WTC11 (cell line): ENCODE measurements around the gene SHFL.

Source experiments
- FOXP1 ChIP-seq: sonication (generic); formaldehyde crosslinking; IDR thresholded peaks from 2 replicates; pipeline ENCODE4 v1.8.0; 2022; ENCODE audit warnings: missing genetic modification reagents, mild to moderate bottlenecking, moderate library complexity, borderline replicate concordance
- GABPB1 ChIP-seq: sonication (generic); formaldehyde crosslinking; IDR thresholded peaks from 2 replicates; pipeline ENCODE4 v1.8.1; 2023; ENCODE audit warnings: mild to moderate bottlenecking, missing genetic modification reagents
- JAZF1 ChIP-seq: fragments of 250-450 bp; sonication (Bioruptor Pico); IDR thresholded peaks from 2 replicates; pipeline ENCODE4 v1.9.0; 2021; ENCODE audit warnings: moderate library complexity, mild to moderate bottlenecking, inconsistent platforms
- NFYB ChIP-seq: sonication (generic); formaldehyde crosslinking; conservative IDR thresholded peaks from 2 replicates; pipeline ENCODE4 v1.8.0; 2022; ENCODE audit warnings: low read depth, missing genetic modification reagents
- TF ChIP-seq, protein P1 (sequence below): sonication (generic); formaldehyde crosslinking; IDR thresholded peaks from 2 replicates; pipeline ENCODE4 v1.8.1; 2023; ENCODE audit warnings: mild to moderate bottlenecking, missing genetic modification reagents, borderline replicate concordance
- TF ChIP-seq, protein P2 (sequence below): sonication (generic); formaldehyde crosslinking; IDR thresholded peaks from 2 replicates; pipeline ENCODE4 v1.8.1; 2023; ENCODE audit warnings: mild to moderate bottlenecking, missing genetic modification reagents, moderate library complexity
- TF ChIP-seq, protein P3 (sequence below): fragments of 200-600 bp; IDR thresholded peaks from 2 replicates; pipeline ENCODE4 v1.8.0; 2022; ENCODE audit warnings: antibody characterized with exemption
- TF ChIP-seq, protein P4 (sequence below): sonication (generic); formaldehyde crosslinking; conservative IDR thresholded peaks from 2 replicates; pipeline ENCODE4 v1.8.1; 2023; ENCODE audit warnings: mild to moderate bottlenecking, low read depth, missing genetic modification reagents, moderate library complexity
- TF ChIP-seq, protein P5 (sequence below): sonication (generic); formaldehyde crosslinking; IDR thresholded peaks from 2 replicates; pipeline ENCODE4 v1.8.1; 2023; ENCODE audit warnings: mild to moderate bottlenecking, missing genetic modification reagents, moderate library complexity

DNA sequence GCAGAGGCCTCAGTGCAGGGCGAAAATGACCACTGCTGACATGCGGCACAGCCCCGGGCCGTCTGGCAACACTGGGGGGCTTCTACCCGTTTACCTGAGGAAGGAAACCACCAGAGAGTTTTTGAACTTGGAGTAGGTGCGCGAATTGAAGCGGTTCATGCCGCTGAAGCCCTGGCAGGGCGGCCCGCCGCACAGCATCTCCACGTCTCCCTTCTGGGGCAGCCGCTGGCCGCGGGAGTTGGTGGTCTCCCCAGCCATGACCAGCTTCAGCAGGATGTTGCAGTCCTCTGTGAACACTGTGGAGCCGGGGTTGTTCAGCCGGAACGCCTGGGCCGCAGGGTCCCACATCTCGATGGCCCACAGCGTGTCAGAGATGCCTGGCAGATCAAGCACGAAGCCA lies 53.8 kb downstream of the SHFL start:
- TF ChIP-seq FOXP1: no peak
- TF ChIP-seq, protein P1, sequence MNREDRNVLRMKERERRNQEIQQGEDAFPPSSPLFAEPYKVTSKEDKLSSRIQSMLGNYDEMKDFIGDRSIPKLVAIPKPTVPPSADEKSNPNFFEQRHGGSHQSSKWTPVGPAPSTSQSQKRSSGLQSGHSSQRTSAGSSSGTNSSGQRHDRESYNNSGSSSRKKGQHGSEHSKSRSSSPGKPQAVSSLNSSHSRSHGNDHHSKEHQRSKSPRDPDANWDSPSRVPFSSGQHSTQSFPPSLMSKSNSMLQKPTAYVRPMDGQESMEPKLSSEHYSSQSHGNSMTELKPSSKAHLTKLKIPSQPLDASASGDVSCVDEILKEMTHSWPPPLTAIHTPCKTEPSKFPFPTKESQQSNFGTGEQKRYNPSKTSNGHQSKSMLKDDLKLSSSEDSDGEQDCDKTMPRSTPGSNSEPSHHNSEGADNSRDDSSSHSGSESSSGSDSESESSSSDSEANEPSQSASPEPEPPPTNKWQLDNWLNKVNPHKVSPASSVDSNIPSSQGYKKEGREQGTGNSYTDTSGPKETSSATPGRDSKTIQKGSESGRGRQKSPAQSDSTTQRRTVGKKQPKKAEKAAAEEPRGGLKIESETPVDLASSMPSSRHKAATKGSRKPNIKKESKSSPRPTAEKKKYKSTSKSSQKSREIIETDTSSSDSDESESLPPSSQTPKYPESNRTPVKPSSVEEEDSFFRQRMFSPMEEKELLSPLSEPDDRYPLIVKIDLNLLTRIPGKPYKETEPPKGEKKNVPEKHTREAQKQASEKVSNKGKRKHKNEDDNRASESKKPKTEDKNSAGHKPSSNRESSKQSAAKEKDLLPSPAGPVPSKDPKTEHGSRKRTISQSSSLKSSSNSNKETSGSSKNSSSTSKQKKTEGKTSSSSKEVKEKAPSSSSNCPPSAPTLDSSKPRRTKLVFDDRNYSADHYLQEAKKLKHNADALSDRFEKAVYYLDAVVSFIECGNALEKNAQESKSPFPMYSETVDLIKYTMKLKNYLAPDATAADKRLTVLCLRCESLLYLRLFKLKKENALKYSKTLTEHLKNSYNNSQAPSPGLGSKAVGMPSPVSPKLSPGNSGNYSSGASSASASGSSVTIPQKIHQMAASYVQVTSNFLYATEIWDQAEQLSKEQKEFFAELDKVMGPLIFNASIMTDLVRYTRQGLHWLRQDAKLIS (CRISPR knock-in tag): no peak
- TF ChIP-seq, protein P2, sequence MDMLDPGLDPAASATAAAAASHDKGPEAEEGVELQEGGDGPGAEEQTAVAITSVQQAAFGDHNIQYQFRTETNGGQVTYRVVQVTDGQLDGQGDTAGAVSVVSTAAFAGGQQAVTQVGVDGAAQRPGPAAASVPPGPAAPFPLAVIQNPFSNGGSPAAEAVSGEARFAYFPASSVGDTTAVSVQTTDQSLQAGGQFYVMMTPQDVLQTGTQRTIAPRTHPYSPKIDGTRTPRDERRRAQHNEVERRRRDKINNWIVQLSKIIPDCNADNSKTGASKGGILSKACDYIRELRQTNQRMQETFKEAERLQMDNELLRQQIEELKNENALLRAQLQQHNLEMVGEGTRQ: no peak
- no peak for TF ChIP-seq NFYB
- TF ChIP-seq, protein P3, sequence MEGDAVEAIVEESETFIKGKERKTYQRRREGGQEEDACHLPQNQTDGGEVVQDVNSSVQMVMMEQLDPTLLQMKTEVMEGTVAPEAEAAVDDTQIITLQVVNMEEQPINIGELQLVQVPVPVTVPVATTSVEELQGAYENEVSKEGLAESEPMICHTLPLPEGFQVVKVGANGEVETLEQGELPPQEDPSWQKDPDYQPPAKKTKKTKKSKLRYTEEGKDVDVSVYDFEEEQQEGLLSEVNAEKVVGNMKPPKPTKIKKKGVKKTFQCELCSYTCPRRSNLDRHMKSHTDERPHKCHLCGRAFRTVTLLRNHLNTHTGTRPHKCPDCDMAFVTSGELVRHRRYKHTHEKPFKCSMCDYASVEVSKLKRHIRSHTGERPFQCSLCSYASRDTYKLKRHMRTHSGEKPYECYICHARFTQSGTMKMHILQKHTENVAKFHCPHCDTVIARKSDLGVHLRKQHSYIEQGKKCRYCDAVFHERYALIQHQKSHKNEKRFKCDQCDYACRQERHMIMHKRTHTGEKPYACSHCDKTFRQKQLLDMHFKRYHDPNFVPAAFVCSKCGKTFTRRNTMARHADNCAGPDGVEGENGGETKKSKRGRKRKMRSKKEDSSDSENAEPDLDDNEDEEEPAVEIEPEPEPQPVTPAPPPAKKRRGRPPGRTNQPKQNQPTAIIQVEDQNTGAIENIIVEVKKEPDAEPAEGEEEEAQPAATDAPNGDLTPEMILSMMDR: no peak
- no peak for TF ChIP-seq JAZF1 (CRISPR knock-in tag)
- TF ChIP-seq, protein P4, sequence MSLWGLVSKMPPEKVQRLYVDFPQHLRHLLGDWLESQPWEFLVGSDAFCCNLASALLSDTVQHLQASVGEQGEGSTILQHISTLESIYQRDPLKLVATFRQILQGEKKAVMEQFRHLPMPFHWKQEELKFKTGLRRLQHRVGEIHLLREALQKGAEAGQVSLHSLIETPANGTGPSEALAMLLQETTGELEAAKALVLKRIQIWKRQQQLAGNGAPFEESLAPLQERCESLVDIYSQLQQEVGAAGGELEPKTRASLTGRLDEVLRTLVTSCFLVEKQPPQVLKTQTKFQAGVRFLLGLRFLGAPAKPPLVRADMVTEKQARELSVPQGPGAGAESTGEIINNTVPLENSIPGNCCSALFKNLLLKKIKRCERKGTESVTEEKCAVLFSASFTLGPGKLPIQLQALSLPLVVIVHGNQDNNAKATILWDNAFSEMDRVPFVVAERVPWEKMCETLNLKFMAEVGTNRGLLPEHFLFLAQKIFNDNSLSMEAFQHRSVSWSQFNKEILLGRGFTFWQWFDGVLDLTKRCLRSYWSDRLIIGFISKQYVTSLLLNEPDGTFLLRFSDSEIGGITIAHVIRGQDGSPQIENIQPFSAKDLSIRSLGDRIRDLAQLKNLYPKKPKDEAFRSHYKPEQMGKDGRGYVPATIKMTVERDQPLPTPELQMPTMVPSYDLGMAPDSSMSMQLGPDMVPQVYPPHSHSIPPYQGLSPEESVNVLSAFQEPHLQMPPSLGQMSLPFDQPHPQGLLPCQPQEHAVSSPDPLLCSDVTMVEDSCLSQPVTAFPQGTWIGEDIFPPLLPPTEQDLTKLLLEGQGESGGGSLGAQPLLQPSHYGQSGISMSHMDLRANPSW (CRISPR knock-in tag): no peak
- TF ChIP-seq GABPB1 (CRISPR knock-in tag): no peak
- TF ChIP-seq, protein P5, sequence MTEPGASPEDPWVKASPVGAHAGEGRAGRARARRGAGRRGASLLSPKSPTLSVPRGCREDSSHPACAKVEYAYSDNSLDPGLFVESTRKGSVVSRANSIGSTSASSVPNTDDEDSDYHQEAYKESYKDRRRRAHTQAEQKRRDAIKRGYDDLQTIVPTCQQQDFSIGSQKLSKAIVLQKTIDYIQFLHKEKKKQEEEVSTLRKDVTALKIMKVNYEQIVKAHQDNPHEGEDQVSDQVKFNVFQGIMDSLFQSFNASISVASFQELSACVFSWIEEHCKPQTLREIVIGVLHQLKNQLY (CRISPR knock-in tag): no peak
